Endodermal cell (in vitro differentiated cells): ENCODE data around the gene MARCHF2. TPM values are rescaled to one million over a fixed set of nuclear protein-coding genes. Genes with fewer than 3 reads are reported as not detected.

Experiments used
- DNase-seq: peaks from one replicate; pipeline ENCODE4 v3.0.0-alpha.2; 2017
- H3K27ac ChIP-seq: 2 replicates; pipeline ENCODE4 v1.5.1; 2013; ENCODE audit warnings: mild to moderate bottlenecking, low read depth, low read length, moderate library complexity
- H3K27me3 ChIP-seq: 2 replicates; pipeline ENCODE4 v1.6.1; 2013; ENCODE audit warnings: mild to moderate bottlenecking, low read length, moderate library complexity; ENCODE audit not compliant: insufficient read depth, control insufficient read depth, poor library complexity, severe bottlenecking
- H3K36me3 ChIP-seq: 2 replicates; pipeline ENCODE4 v1.7.0; 2013; ENCODE audit warnings: mild to moderate bottlenecking, low read length, moderate library complexity; ENCODE audit not compliant: control insufficient read depth, insufficient read depth
- H3K4me1 ChIP-seq: one replicate; pipeline ENCODE4 v1.7.0; 2013; ENCODE audit warnings: low read length; ENCODE audit not compliant: control insufficient read depth, insufficient read depth
- H3K4me3 ChIP-seq: 2 replicates; pipeline ENCODE4 v1.5.1; 2013; ENCODE audit warnings: mild to moderate bottlenecking, low read length, moderate library complexity
- H3K9ac ChIP-seq: 2 replicates; pipeline ENCODE4 v1.6.1; 2013; ENCODE audit warnings: mild to moderate bottlenecking, low read length, moderate library complexity; ENCODE audit not compliant: poor library complexity, severe bottlenecking; ENCODE audit errors: extremely low read depth
- H3K9me3 ChIP-seq: 2 replicates; pipeline ENCODE4 v1.6.1; 2013; ENCODE audit warnings: mild to moderate bottlenecking, low read length, moderate library complexity; ENCODE audit not compliant: control insufficient read depth
- H3K27ac Mint-ChIP-seq: 2 replicates; pipeline ENCODE4 v1.8.0; 2020; ENCODE audit warnings: mixed read lengths
- H3K27me3 Mint-ChIP-seq: 2 replicates; pipeline ENCODE4 v1.8.0; 2021; ENCODE audit warnings: mild to moderate bottlenecking, mixed read lengths; ENCODE audit not compliant: insufficient read depth
- H3K36me3 Mint-ChIP-seq: 2 replicates; pipeline ENCODE4 v1.8.0; 2020; ENCODE audit warnings: low read depth, mixed read lengths
- H3K4me1 Mint-ChIP-seq: 2 replicates; pipeline ENCODE4 v1.8.0; 2020; ENCODE audit warnings: mixed read lengths
- H3K4me3 Mint-ChIP-seq: 2 replicates; pipeline ENCODE4 v1.8.0; 2020; ENCODE audit warnings: mild to moderate bottlenecking, moderate library complexity, mixed read lengths
- H3K9me3 Mint-ChIP-seq: 2 replicates; pipeline ENCODE4 v1.8.0; 2020; ENCODE audit warnings: mild to moderate bottlenecking, mixed read lengths
- WGBS, 2 experiments: methylation state at CpG; one replicate each; pipeline versions ENCODE4 v1.1.5 to v1.1.7; 2013; ENCODE audit warnings: missing lambda C conversion rate in 2 of 2, mixed read lengths in 1 of 2; ENCODE audit not compliant: insufficient coverage in 1 of 2, insufficient read length in 1 of 2; 5-methylcytosine and 5-hydroxymethylcytosine counted together
- total RNA-seq, 2 donors: library from RNA; stranded (reverse); fragmentation: NEBNext Ultra II Directional in 1 of 2; extraction: Animal tissue kit (Norgen Biotek cat#: 25700) in 1 of 2; gene quantifications; 2 replicates in 1 of 2; 3 replicates in 1 of 2; pipeline ENCODE4 v1.2.1, GENCODE V29; 2021
- TF ChIP-seq, protein P1 (sequence below): fragments of 200-600 bp; sonication (generic); conservative IDR thresholded peaks from 2 replicates; pipeline ENCODE4 v1.5.0; 2021; ENCODE audit warnings: antibody characterized with exemption, mild to moderate bottlenecking

The MARCHF2 gene
- total RNA-seq, 2 donors from 2014 or later = 31.8 to 35.9 TPM

- Histone ChIP-seq H3K9me3 (no peaks in the 10 kb centered on the region), H3K27me3 (no peaks in the 10 kb centered on the region), H3K4me1 (peaks cover 11% of the 10 kb centered on the region), H3K4me3 (no peak overlapping the region), H3K9ac (no peak overlapping the region), H3K27ac (no peak overlapping the region), H3K36me3 (peaks cover 3% of the 10 kb centered on the region)
- Mint-ChIP-seq H3K27ac (no peak overlapping the region), H3K9me3 (no peaks in the 10 kb centered on the region), H3K27me3 (no peaks in the 10 kb centered on the region), H3K4me3 (no peak overlapping the region), H3K36me3 (peaks cover 22% of the 10 kb centered on the region), H3K4me1 (peaks cover 8% of the 10 kb centered on the region)
- TF ChIP-seq, protein P1, sequence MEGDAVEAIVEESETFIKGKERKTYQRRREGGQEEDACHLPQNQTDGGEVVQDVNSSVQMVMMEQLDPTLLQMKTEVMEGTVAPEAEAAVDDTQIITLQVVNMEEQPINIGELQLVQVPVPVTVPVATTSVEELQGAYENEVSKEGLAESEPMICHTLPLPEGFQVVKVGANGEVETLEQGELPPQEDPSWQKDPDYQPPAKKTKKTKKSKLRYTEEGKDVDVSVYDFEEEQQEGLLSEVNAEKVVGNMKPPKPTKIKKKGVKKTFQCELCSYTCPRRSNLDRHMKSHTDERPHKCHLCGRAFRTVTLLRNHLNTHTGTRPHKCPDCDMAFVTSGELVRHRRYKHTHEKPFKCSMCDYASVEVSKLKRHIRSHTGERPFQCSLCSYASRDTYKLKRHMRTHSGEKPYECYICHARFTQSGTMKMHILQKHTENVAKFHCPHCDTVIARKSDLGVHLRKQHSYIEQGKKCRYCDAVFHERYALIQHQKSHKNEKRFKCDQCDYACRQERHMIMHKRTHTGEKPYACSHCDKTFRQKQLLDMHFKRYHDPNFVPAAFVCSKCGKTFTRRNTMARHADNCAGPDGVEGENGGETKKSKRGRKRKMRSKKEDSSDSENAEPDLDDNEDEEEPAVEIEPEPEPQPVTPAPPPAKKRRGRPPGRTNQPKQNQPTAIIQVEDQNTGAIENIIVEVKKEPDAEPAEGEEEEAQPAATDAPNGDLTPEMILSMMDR = no peak
- DNase-seq = no peak
- 97 to 100% methylated on average over 5 to 8 of the region's 8 CpGs for WGBS, 2 experiments
Observed at GRCh38 chr19:8393871-8394250, 19.2 kb upstream of the MARCHF2 start.

DNA sequence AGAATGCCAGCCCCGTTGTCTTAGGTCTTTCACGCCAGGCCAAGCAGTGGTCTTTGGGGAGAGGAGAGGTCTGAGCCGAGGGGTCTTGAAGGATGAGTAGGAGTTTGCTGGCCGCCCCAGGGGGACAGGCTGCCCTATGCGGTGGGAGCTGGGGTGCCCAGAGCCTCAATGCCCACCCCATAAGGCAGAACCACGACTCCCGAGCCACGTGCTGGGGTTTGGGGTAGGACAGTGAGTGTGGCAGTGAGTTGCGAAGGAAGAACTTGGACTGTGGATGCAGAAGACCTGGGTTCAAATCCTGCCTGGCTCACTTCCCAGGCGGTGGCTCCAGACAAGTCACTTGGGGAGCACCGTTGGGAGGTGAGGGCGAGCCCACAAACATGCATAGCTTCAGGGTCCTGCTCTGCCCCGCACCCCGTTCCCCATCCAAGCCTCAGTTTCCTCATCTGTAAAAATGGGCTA lies 17.5 kb upstream of the MARCHF2 start:
- Mint-ChIP-seq H3K36me3 (peaks cover 37% of the 10 kb centered on the region), H3K4me3 (no peak overlapping the region), H3K9me3 (no peaks in the 10 kb centered on the region), H3K4me1 (peaks cover 8% of the 10 kb centered on the region), H3K27ac (no peak overlapping the region), H3K27me3 (no peaks in the 10 kb centered on the region)
- Histone ChIP-seq H3K4me1 (peaks cover 11% of the 10 kb centered on the region), H3K9me3 (no peaks in the 10 kb centered on the region), H3K27me3 (no peaks in the 10 kb centered on the region), H3K36me3 (peaks cover 16% of the 10 kb centered on the region), H3K27ac (no peak overlapping the region), H3K4me3 (no peak overlapping the region), H3K9ac (no peak overlapping the region)
- DNase-seq = no peak
- TF ChIP-seq, protein P1 = no peak
- WGBS, 2 experiments = 86 to 88% methylated on average over 12 to 14 of the region's 14 CpGs

DNA sequence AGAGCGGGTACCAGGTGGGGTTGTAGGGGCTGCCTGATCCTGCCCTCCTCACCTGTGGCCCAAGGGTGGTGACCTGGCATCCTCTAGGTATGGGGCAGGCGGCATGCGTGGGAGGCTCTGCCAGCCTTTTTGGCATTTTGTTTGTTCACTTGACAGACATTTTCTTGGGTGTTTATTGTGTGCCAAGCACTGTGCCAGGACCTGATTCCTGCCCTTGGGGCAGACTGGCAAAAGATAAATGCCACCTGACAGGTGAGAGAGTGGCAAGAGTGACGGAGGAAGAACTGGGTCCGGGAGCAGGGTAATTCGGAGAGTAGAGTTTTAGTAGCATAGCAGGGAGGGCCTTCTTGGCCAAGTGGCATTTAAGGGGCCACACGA lies 16.9 kb upstream of the MARCHF2 start:
- H3K36me3 Mint-ChIP-seq = peaks cover 37% of the 10 kb centered on the region
- WGBS, 2 experiments = 76 to 81% methylated on average over 7 of the region's 7 CpGs
- Histone ChIP-seq H3K4me1 (peaks cover 9% of the 10 kb centered on the region), H3K9ac (no peak overlapping the region), H3K27me3 (no peaks in the 10 kb centered on the region), H3K4me3 (no peak overlapping the region), H3K36me3 (peaks cover 13% of the 10 kb centered on the region), H3K27ac (no peak overlapping the region), H3K9me3 (no peaks in the 10 kb centered on the region)
- TF ChIP-seq, protein P1 = no peak
- H3K27ac Mint-ChIP-seq = peak overlapping the region; percentile 70
- H3K4me1 Mint-ChIP-seq = peaks cover 8% of the 10 kb centered on the region
- H3K4me3 Mint-ChIP-seq = no peak overlapping the region
- DNase-seq = no peak
- no peaks in the 10 kb centered on the region for H3K9me3 Mint-ChIP-seq
- no peaks in the 10 kb centered on the region for H3K27me3 Mint-ChIP-seq
